SH-SY5Y (cell line): Measurements from ENCODE around the gene TMEM30B.

Experiments
- GATA2 ChIP-seq: IDR thresholded peaks from 2 replicates; pipeline ENCODE4 v1.6.1; 2011; ENCODE audit warnings: mild to moderate bottlenecking, low read depth, low read length
- GATA3 ChIP-seq: IDR thresholded peaks from 2 replicates; pipeline ENCODE4 v1.6.1; 2011; ENCODE audit warnings: low read depth, mild to moderate bottlenecking, low read length, moderate library complexity

GRCh38 chr14:61315313-61315712 is 34.2 kb upstream of the TMEM30B start:
- TF ChIP-seq GATA2 (no peak), GATA3 (no peak)
